Peyer's patch (tissue), 4 donors: ENCODE measurements around the gene EML4.

ENCODE experiments used
- CTCF ChIP-seq, 6 experiments: fragments of 450-650 bp in 4 of 6; fragments of 200-600 bp in 2 of 6; sonication (generic) in 1 of 6; IDR thresholded peaks; one replicate each; pipeline ENCODE4 v1.5.1; 2017 to 2019; ENCODE audit warnings: antibody characterized with exemption in 6 of 6, mild to moderate bottlenecking in 3 of 6, moderate library complexity in 1 of 6
- POLR2A ChIP-seq, 2 donors: fragments of 450-650 bp; IDR thresholded peaks; one replicate each; pipeline ENCODE4 v1.5.1; 2017; ENCODE audit warnings: antibody characterized with exemption in 2 of 2, mild to moderate bottlenecking in 2 of 2, moderate library complexity in 2 of 2

- TF ChIP-seq CTCF (IDR thresholded peaks at IDR 0.05), result no peak
- no peak for TF ChIP-seq POLR2A (IDR thresholded peaks at IDR 0.05)
Measured at GRCh38 chr2:42185220-42185921, 16.2 kb downstream of the EML4 start.
